WTC11 (cell line): ENCODE data around the gene DPP9. TPM values are rescaled to one million over a fixed set of nuclear protein-coding genes. Genes with fewer than 3 reads are reported as not detected.
"Not testable (repeated sequence)": the region's sequence is repeated elsewhere in the genome, so short reads cannot be mapped to it uniquely, and the experiment has no call there.

Source experiments
- ATAC-seq: fragments of 200-7000 bp; cut with Tn5 transposase; 2 replicates; pipeline ENCODE4 v1.10.0; 2021; ENCODE audit warnings: mild to moderate bottlenecking, moderate library complexity
- CTCF ChIA-PET: fragments of 300-600 bp; sonication (Branson Sonifier 250); formaldehyde crosslinking; loops from one replicate; lab custom pipeline; 2021; ENCODE audit warnings: antibody characterized with exemption; lab: Charles Lee
- POLR2A ChIA-PET: fragments of 350-600 bp; sonication (Branson Sonifier 250); formaldehyde crosslinking; loops from one replicate; lab custom pipeline; 2021; ENCODE audit warnings: antibody characterized with exemption; lab: Charles Lee
- DNase-seq: peaks from one replicate; pipeline ENCODE4 v3.0.0; 2021; ENCODE audit warnings: low spot score
- H3K27ac Mint-ChIP-seq: 2 replicates; pipeline ENCODE4 v1.8.0; 2021; ENCODE audit warnings: mixed read lengths
- H3K27me3 Mint-ChIP-seq: 2 replicates; pipeline ENCODE4 v1.8.0; 2021; ENCODE audit warnings: low read depth, mild to moderate bottlenecking, moderate library complexity, mixed read lengths
- H3K36me3 Mint-ChIP-seq: 2 replicates; pipeline ENCODE4 v1.8.0; 2021; ENCODE audit warnings: mixed read lengths
- H3K4me1 Mint-ChIP-seq: 2 replicates; pipeline ENCODE4 v1.8.0; 2022; ENCODE audit warnings: mixed read lengths
- H3K4me3 Mint-ChIP-seq: 2 replicates; pipeline ENCODE4 v1.8.0; 2021; ENCODE audit warnings: mild to moderate bottlenecking, moderate library complexity, mixed read lengths
- H3K9me3 Mint-ChIP-seq: 2 replicates; pipeline ENCODE4 v1.8.0; 2021; ENCODE audit warnings: mixed read lengths
- ETV6 ChIP-seq: sonication (generic); formaldehyde crosslinking; IDR thresholded peaks from 2 replicates; pipeline ENCODE4 v1.8.1; 2022; ENCODE audit warnings: mild to moderate bottlenecking, missing genetic modification reagents
- GABPB1 ChIP-seq: sonication (generic); formaldehyde crosslinking; IDR thresholded peaks from 2 replicates; pipeline ENCODE4 v1.8.1; 2023; ENCODE audit warnings: mild to moderate bottlenecking, missing genetic modification reagents
- GRHL2 ChIP-seq: fragments of 250-450 bp; sonication (Bioruptor Pico); IDR thresholded peaks from 2 replicates; pipeline ENCODE4 v1.8.0; 2022; ENCODE audit warnings: mild to moderate bottlenecking, moderate library complexity; ENCODE audit not compliant: insufficient replicate concordance, severe bottlenecking
- GTF2I ChIP-seq: fragments of 250-450 bp; sonication (Bioruptor Pico); conservative IDR thresholded peaks from 2 replicates; pipeline ENCODE4 v1.4.0; 2021; ENCODE audit warnings: mild to moderate bottlenecking
- KAT7 ChIP-seq: sonication (generic); formaldehyde crosslinking; IDR thresholded peaks from 2 replicates; pipeline ENCODE4 v1.8.1; 2023; ENCODE audit warnings: missing genetic modification reagents, mild to moderate bottlenecking, borderline replicate concordance
- MXD4 ChIP-seq: fragments of 250-450 bp; sonication (Bioruptor Pico); IDR thresholded peaks from 2 replicates; pipeline ENCODE4 v1.8.0; 2021; ENCODE audit warnings: mild to moderate bottlenecking, moderate library complexity, borderline replicate concordance
- PRRX2 ChIP-seq: fragments of 250-450 bp; sonication (Bioruptor Pico); IDR thresholded peaks from 2 replicates; pipeline ENCODE4 v1.8.0; 2021; ENCODE audit warnings: mild to moderate bottlenecking
- SOX15 ChIP-seq: fragments of 250-450 bp; sonication (Bioruptor Pico); IDR thresholded peaks from 2 replicates; pipeline ENCODE4 v1.9.0; 2021; ENCODE audit warnings: mild to moderate bottlenecking
- TEAD1 ChIP-seq: sonication (generic); formaldehyde crosslinking; IDR thresholded peaks from 2 replicates; pipeline ENCODE4 v1.8.0; 2022; ENCODE audit warnings: mild to moderate bottlenecking, missing genetic modification reagents
- TP53 ChIP-seq: sonication (generic); formaldehyde crosslinking; IDR thresholded peaks from 2 replicates; pipeline ENCODE4 v1.8.1; 2023; ENCODE audit warnings: mild to moderate bottlenecking, missing genetic modification reagents
- USF2 ChIP-seq: sonication (generic); formaldehyde crosslinking; IDR thresholded peaks from 2 replicates; pipeline ENCODE4 v1.8.1; 2023; ENCODE audit warnings: mild to moderate bottlenecking, missing genetic modification reagents, moderate library complexity
- ZMAT4 ChIP-seq: fragments of 250-450 bp; sonication (Bioruptor Pico); IDR thresholded peaks from 2 replicates; pipeline ENCODE4 v1.9.0; 2021; ENCODE audit warnings: mild to moderate bottlenecking
- ZNF138 ChIP-seq: sonication (generic); formaldehyde crosslinking; conservative IDR thresholded peaks from 2 replicates; pipeline ENCODE4 v1.8.1; 2022; ENCODE audit warnings: mild to moderate bottlenecking, moderate library complexity, missing genetic modification reagents
- ZNF263 ChIP-seq: sonication (generic); formaldehyde crosslinking; IDR thresholded peaks from 2 replicates; pipeline ENCODE4 v1.8.1; 2022; ENCODE audit warnings: low read depth, mild to moderate bottlenecking, moderate library complexity, missing genetic modification reagents
- ZNF425 ChIP-seq: fragments of 250-450 bp; sonication (Bioruptor Pico); conservative IDR thresholded peaks from 2 replicates; pipeline ENCODE4 v1.9.0; 2021; ENCODE audit warnings: mild to moderate bottlenecking
- total RNA-seq: library from RNA; stranded (reverse); gene quantifications from 3 replicates; pipeline ENCODE4 v1.2.3, GENCODE V29; 2021

DPP9 gene
- total RNA-seq, 1 experiment from 2014 or later: 52.9 TPM

- no peak for TF ChIP-seq ZMAT4 (CRISPR knock-in tag)
- no peak for TF ChIP-seq GTF2I (CRISPR knock-in tag)
- TF ChIP-seq KAT7: no peak
- no peak for TF ChIP-seq ZNF425
- TF ChIP-seq USF2 (CRISPR knock-in tag): no peak
- no peak for TF ChIP-seq MXD4 (CRISPR knock-in tag)
- TF ChIP-seq TEAD1 (CRISPR knock-in tag): no peak
These were observed 6.3 kb downstream of the DPP9 start (continued) for GRCh38 chr19:4717191-4717965.

- no peak for DNase-seq
- no peak overlapping the region for H3K27ac Mint-ChIP-seq
- TF ChIP-seq TP53 (CRISPR knock-in tag) (no peak), GABPB1 (CRISPR knock-in tag) (0 out of 2 replicates have a peak, but pooled peaks have one; percentile 32)
- ChIA-PET CTCF (interaction anchor here (1.7 kb wide), 1 partner anchor 75 kb away, joined by 5 read pairs; the partner anchor contains the start of gene FEM1A), POLR2A (interaction anchor here (0.6 kb wide), 1 partner anchor 59 kb away, joined by 5 read pairs; no protein-coding TSS in a partner anchor)
- no peaks in the 10 kb centered on the region for H3K9me3 Mint-ChIP-seq
- no peaks in the 10 kb centered on the region for H3K4me1 Mint-ChIP-seq
- no peak overlapping the region for H3K4me3 Mint-ChIP-seq
- no peak for ATAC-seq
- no peaks in the 10 kb centered on the region for H3K27me3 Mint-ChIP-seq
- peaks cover 45% of the 10 kb centered on the region for H3K36me3 Mint-ChIP-seq
These were observed 8.0 kb downstream of the DPP9 start for GRCh38 chr19:4715529-4716221.

- DNase-seq, H3K27ac Mint-ChIP-seq, H3K4me1 Mint-ChIP-seq, H3K4me3 Mint-ChIP-seq, ATAC-seq, H3K9me3 Mint-ChIP-seq, CTCF ChIA-PET, POLR2A ChIA-PET, H3K27me3 Mint-ChIP-seq: not testable (repeated sequence)
- peaks cover 41% of the 10 kb centered on the region for H3K36me3 Mint-ChIP-seq
These were observed 8.5 kb downstream of the DPP9 start for GRCh38 chr19:4715178-4715528.

- ATAC-seq: no peak
- Mint-ChIP-seq H3K4me1 (no peaks in the 10 kb centered on the region), H3K27ac (no peak overlapping the region), H3K9me3 (no peaks in the 10 kb centered on the region), H3K36me3 (peaks cover 45% of the 10 kb centered on the region), H3K4me3 (no peak overlapping the region), H3K27me3 (no peaks in the 10 kb centered on the region)
- DNase-seq: no peak
- CTCF ChIA-PET: no interaction called here
- POLR2A ChIA-PET: no interaction called here
- TF ChIP-seq ETV6 (no peak), PRRX2 (CRISPR knock-in tag) (no peak), ZNF138 (no peak), SOX15 (CRISPR knock-in tag) (no peak), GRHL2 (no peak), GTF2I (CRISPR knock-in tag) (no peak), ZNF263 (CRISPR knock-in tag) (no peak)
These were observed 9.6 kb downstream of the DPP9 start for GRCh38 chr19:4714016-4714415.
